Neuron (in vitro differentiated cells): ENCODE results near the gene TLE5.

ENCODE experiments used
- H2AFZ ChIP-seq: one replicate; pipeline ENCODE4 v1.6.1; 2013; ENCODE audit warnings: low read depth, mild to moderate bottlenecking, inconsistent platforms, low read length, moderate library complexity
- H3K27me3 ChIP-seq: one replicate; pipeline ENCODE4 v1.6.1; 2013; ENCODE audit warnings: low read length; ENCODE audit not compliant: insufficient read depth
- H3K36me3 ChIP-seq: one replicate; pipeline ENCODE4 v1.6.1; 2013; ENCODE audit warnings: low read length; ENCODE audit not compliant: insufficient read depth
- H3K4me1 ChIP-seq: one replicate; pipeline ENCODE4 v1.6.1; 2013; ENCODE audit warnings: low read length; ENCODE audit not compliant: insufficient read depth
- H3K4me3 ChIP-seq: 2 replicates; pipeline ENCODE4 v1.5.1; 2013; ENCODE audit warnings: mild to moderate bottlenecking, low read length, moderate library complexity
- H3K9me3 ChIP-seq: one replicate; pipeline ENCODE4 v1.6.1; 2013; ENCODE audit warnings: low read length

The TLE5 gene, protein sequence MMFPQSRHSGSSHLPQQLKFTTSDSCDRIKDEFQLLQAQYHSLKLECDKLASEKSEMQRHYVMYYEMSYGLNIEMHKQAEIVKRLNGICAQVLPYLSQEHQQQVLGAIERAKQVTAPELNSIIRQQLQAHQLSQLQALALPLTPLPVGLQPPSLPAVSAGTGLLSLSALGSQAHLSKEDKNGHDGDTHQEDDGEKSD

DNA sequence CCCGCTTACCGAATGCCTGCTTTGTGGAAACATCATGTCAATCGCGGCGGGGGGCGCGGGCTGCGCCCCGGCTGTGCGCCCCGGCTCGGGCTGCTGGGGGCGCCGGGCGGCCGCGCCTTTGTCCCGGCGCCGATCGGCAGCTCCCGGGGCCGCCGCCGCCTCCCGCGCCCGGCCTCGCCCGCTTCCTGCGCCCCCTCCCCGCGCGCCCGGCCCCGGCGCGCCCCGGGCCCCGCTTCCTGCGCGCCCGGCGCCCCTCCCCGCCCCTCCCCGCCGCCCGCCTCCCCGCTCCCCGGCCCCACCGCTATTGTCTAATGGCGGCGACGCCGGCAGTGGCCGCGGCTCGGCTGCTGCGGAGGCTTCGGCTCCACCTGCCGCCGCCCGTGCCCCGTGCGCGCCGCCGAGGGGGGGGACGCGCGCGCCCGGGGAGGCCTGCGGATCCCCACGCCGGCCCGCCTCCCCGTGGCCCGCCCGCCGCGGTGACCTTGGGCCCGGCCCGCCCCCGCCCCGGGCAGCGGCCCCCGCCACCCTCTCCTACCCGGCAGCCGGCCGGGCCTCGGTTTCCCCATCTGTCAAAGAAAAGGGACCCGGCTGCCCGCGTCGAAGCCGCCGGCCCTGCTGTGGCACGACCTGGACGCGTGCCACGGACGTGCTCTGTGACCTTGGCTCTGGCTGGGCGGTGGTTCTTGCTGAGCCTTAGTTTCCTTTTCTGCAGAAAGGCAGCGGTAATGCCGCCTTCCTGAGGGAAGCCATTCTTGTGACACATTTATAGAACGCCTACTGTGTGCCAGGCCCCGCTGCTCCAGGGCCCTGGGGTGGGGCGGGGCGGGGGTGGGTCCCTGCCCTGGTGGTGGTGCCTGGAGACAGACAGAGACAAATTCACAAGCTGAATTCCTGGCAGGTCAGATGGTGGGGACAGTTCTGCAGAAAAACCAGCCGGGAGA is at the start of gene TLE5:
Gene TLE5 (minus strand): TSS at position 331 of the 941 bp plus-strand sequence. CDS start 295 bp downstream, at position 36.
- Histone ChIP-seq H2AFZ (no peak within 1 kb of the TSS), H3K9me3 (no peaks in the 10 kb centered on the region), H3K27me3 (peaks cover 4% of the 10 kb centered on the region), H3K4me1 (peaks cover 8% of the 10 kb centered on the region), H3K36me3 (peaks cover 21% of the 10 kb centered on the region), H3K4me3 (peak within 1 kb of the TSS; percentile 64)

DNA sequence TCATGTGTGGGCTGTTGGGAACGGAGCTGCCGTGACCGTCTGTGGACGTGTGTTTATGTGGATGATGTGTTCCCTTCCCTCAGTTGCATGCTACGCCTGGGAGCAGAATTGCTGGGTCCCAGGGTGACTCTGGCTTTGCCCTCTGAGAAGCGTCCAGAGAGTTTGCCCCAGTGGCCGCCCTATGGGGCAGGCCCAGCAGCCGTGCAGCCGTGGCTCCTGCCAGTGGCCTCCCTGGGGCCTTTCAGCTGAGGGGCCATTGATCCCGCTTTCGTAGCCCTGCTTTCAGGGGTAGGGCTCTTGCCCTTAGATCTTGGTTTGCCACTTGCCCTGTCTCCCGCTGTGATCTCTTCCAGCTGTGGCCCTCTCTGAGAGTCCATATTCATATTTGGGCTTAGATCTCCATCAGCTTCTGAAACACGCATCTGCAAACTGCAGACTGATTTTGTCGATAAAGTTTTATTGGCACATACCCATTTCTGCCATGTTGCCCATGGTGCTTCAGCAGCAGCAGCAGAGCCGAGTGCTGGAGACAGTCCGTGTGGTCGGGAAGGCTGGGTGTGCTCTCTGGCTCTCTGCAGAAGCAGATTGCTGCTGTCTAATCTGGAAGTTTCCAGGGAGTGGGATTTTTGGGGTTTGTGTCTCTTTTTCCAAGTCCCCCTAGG is 49.4 kb upstream of the TLE5 start:
- Histone ChIP-seq H3K4me3 (no peak overlapping the region), H2AFZ (no peak overlapping the region), H3K4me1 (no peaks in the 10 kb centered on the region), H3K9me3 (no peaks in the 10 kb centered on the region), H3K27me3 (no peaks in the 10 kb centered on the region), H3K36me3 (peaks cover 13% of the 10 kb centered on the region)

DNA sequence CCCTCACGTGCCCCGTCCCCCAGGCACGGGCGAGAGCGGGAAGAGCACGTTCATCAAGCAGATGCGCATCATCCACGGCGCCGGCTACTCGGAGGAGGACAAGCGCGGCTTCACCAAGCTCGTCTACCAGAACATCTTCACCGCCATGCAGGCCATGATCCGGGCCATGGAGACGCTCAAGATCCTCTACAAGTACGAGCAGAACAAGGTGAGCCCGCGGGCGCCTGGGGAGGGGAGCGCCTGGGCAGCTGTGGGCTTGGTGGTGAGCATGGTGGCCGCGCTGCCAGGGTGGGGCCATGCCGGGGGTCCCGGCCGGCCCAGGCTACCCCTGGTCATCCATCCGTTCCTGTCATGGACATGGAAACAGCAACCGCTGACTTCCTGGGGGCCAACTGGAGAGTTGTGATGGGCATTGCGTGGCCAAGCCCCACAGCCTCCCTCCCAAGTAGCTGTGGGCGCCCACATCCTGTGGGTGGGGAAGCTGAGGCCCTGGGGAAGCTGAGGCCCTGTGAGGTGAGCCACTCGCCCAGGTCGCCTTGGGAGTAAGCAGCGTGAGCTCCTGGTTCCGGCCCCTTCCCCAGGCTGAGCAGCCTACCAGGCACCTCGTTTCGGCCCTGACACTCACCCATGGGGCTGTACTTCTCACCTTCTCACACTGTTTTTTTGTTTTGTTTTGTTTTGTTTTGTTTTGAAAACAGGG is 48.0 kb upstream of the TLE5 start:
- Histone ChIP-seq H3K27me3 (no peaks in the 10 kb centered on the region), H3K4me3 (no peak overlapping the region), H2AFZ (no peak overlapping the region), H3K9me3 (no peaks in the 10 kb centered on the region), H3K36me3 (peaks cover 10% of the 10 kb centered on the region), H3K4me1 (no peaks in the 10 kb centered on the region)

DNA sequence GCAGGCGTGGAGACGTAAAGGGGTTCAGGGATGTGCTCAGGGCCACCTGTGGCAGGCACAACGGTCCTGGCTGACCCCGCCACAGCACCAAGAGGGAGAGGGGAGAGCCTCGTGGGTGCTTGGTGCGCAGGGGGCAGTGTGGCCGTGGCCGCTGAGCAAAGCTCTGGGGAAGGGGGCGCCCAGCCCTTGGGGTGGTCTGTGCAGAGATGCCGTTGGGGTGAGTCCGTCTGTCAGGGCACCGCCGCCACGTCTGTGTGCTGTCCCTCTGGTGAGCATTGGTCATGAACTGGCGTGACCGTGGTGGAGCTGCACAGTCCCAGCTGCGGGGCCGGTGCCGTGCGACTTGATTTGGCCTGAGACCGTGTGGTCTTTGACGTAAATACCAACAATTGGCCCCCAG is 47.2 kb upstream of the TLE5 start:
- Histone ChIP-seq H3K27me3 (no peaks in the 10 kb centered on the region), H3K4me3 (no peak overlapping the region), H3K36me3 (peaks cover 10% of the 10 kb centered on the region), H3K4me1 (no peaks in the 10 kb centered on the region), H3K9me3 (no peaks in the 10 kb centered on the region), H2AFZ (no peak overlapping the region)

DNA sequence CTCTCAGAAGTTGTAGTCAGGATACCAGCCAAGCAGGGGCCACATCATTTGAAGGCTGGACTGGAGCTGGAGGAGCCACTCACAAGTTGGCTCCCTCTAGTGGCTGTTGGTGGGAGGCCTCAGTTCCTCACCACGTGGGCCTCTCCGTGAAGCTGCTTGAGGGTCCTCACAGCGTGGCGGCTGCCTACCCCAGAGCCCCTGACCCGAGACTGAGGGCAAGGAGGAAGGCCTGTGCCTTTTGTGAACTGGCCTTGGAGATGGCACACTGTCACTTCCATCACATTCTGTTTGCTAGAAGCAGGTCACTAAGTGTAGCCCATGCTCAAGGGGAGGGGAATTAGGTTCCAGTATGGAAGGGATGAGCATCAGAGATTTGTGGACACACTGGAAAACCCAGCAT is 46.5 kb upstream of the TLE5 start:
- Histone ChIP-seq H3K4me1 (no peaks in the 10 kb centered on the region), H3K36me3 (peaks cover 10% of the 10 kb centered on the region), H2AFZ (no peak overlapping the region), H3K9me3 (no peaks in the 10 kb centered on the region), H3K4me3 (no peak overlapping the region), H3K27me3 (no peaks in the 10 kb centered on the region)

DNA sequence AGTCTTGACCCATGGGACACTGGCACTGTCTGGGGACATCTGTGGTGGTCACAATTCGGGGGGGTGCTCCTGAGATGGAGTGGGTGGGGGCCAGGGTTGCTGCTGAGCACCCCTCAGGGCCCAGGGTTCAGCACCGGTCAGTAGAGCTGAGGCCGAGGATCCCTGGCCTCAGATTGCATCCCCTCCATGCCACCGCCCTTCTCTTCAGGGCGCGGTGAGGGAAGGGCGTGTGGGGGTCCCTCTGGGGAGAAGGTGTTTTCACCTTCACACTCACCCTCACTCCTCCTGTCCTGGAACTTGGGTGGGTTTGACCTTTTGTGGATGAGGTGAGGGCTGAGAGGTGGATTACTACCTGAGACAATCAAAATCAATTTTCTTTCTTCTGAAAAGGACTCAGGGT is 45.4 kb upstream of the TLE5 start:
- Histone ChIP-seq H3K4me1 (no peaks in the 10 kb centered on the region), H3K9me3 (no peaks in the 10 kb centered on the region), H3K4me3 (no peak overlapping the region), H3K36me3 (peaks cover 3% of the 10 kb centered on the region), H2AFZ (no peak overlapping the region), H3K27me3 (no peaks in the 10 kb centered on the region)

DNA sequence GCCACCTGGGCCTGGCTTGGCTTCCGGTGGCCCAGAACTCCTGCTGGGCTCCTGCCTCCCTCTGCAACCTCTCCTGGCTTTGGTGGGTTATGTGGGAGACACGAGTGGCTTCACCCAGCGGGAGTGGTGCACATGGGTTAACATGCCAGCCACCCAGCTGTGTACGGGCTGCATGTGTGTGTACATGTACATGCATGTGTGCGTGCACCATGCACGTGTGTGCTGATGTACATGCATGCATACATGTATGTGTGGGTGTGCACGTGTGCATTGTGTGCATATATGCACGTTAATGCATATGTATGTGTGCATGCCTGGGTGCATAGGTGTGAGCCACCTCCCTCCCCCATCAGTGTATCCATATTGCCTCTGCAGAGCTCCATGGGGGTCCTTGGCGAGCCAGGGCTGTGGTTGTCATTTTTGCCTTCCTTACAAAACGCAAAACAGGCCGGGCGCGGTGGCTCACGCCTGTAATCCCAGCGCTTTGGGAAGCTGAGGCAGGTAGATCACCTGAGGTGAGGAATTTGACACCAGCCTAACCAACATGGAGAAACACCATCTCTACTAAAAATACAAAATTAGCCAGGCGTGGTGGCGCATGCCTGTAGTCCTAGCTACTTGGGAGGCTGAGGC is 44.3 kb upstream of the TLE5 start:
- Histone ChIP-seq H3K27me3 (no peaks in the 10 kb centered on the region), H3K4me3 (no peak overlapping the region), H3K36me3 (no peaks in the 10 kb centered on the region), H3K4me1 (no peaks in the 10 kb centered on the region), H3K9me3 (no peaks in the 10 kb centered on the region), H2AFZ (no peak overlapping the region)

DNA sequence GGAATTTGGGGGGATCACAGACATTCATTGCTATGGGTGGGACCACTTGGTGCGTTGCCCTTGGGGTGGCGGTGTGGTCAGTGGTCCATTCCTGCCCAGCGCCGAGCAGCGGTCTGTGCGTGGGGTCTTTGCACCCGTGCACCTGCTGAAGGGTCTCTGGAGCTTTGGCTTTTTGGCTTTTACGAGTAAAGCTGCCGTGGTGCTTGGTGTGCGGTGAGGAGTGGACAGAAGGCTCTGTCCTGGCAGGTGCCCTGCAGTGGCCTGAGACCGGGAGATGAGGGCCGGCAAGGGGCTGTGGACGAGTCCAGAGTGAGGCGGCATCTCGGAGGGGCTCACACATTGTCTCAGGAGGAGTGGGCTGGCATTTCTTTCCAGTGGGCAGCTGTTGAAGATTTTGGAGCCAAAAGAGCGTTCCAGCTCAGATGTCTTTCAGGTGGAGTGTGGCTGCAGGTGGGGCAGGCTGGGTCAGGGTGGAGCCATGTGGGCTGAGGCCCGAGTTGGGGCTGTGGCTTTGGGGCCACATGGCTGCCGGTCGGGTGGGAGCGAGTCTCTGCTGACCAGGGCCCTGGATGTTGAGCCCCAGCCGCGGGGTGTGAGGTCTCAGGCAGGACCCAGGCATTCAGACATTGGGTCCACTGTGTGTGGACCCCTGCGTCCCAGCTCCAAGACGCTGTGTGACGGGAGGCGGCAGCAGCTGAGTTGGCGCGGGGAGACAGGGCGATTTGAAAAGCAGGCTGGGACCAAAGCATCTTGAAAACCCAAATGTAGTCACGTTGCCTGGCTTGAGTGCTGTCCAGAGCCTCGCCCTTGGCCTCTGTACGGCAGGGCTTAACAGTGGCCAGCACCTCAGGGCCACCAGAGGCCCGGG is 43.6 kb upstream of the TLE5 start:
- H3K4me3 ChIP-seq: no peak overlapping the region
- no peaks in the 10 kb centered on the region for H3K36me3 ChIP-seq
- H2AFZ ChIP-seq: no peak overlapping the region
- H3K9me3 ChIP-seq: no peaks in the 10 kb centered on the region
- no peaks in the 10 kb centered on the region for H3K27me3 ChIP-seq
- H3K4me1 ChIP-seq: no peaks in the 10 kb centered on the region

DNA sequence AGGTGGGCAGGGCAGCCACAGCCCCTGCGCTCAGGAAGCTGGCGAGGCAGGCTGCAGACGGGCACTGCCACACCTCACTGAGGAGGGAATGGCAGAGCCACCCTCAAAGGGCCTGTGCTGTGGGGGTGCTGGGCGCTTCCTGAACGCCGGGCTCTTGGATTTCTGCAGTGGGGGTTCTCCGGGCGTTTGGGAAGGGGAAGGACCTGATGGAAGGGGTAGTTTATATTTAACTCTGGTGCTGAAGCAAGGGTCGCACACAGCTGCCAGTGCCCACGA is 42.4 kb upstream of the TLE5 start:
- Histone ChIP-seq H2AFZ (no peak overlapping the region), H3K4me3 (no peak overlapping the region)

DNA sequence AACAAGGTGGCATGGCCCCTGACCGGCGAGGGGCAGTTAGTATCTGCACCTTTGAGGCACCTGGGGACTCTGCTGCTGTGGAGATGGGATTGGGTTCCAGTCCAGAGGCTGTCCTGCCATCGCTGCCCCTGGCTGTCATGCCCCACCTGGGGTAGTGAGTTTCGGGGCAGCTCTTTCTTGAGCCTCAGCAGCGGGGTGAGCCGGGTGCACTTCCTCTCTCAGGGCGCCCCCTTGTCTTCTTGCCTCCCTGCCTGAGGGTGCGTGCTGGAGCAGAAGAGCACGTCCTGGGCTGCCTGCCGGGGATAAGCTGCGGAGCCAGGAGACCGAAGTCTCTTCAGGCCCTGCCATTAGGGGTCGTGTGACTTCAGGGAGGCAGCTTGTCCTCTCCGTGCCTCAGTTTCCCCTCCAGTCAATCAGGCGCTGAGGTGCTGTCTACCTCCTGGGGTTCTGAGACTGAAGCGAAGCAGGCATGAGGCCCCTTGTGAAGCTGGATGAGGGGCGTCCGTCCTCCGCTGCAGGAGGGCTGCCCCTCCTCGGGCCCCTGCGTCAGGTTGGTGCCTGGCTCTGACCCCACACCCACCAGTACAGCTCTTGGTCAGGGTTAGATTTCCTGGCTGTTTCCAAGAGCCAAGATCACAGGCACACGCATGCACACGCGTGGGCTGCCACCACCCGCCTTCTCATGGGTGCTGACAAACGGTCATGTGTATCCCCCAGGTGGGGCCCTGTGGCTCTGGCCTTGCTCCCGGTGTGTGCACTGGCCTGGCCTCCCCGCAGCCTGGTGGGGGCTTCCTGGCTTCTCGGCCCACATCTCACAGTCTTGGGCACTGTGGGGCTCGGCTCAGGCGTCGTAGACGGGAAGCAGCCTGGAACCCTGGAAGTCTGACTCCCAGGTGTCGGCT is 40.2 kb upstream of the TLE5 start:
- H3K4me3 ChIP-seq: no peak overlapping the region
- H3K4me1 ChIP-seq: peaks cover 3% of the 10 kb centered on the region
- H2AFZ ChIP-seq: no peak overlapping the region
- H3K9me3 ChIP-seq: no peaks in the 10 kb centered on the region
- H3K36me3 ChIP-seq: no peaks in the 10 kb centered on the region
- H3K27me3 ChIP-seq: no peaks in the 10 kb centered on the region

More for the DNA sequence above, 42.4 kb upstream of the TLE5 start:
- H3K36me3 ChIP-seq: no peaks in the 10 kb centered on the region
- H3K9me3 ChIP-seq: no peaks in the 10 kb centered on the region
- H3K27me3 ChIP-seq: no peaks in the 10 kb centered on the region
- peaks cover 3% of the 10 kb centered on the region for H3K4me1 ChIP-seq
